Activated CD8-positive, alpha-beta memory T cell treated with anti-CD3 and anti-CD28 coated beads for 36 hours (primary cell): Measurements from ENCODE around the gene ABCG1. TPM values are rescaled to one million over a fixed set of nuclear protein-coding genes. Genes with fewer than 3 reads are reported as not detected.

Experiments
- CTCF ChIA-PET: fragments of 350-600 bp; sonication (Branson Sonifier 250); formaldehyde crosslinking; loops from one replicate; lab custom pipeline; 2021; ENCODE audit warnings: antibody characterized with exemption; lab: Charles Lee
- POLR2A ChIA-PET: fragments of 350-600 bp; sonication (Branson Sonifier 250); formaldehyde crosslinking; loops from one replicate; lab custom pipeline; 2021; ENCODE audit warnings: antibody characterized with exemption; lab: Charles Lee
- total RNA-seq, 2 experiments: library from RNA; stranded (reverse); gene quantifications; one replicate each; pipeline ENCODE4 v1.2.3, GENCODE V29; 2021

The ABCG1 gene
- total RNA-seq, 2 experiments from 2014 or later, result 4.4 to 5.4 TPM

GRCh38 chr21:42269386-42269785, 50.4 kb downstream of the ABCG1 start:
- CTCF ChIA-PET, result interaction anchor here (0.8 to 1.3 kb wide), 4 partner anchors 11 to 122 kb away, joined by 3 to 5 read pairs (median 4); no protein-coding TSS in a partner anchor
- POLR2A ChIA-PET, result interaction anchor here (0.7 kb wide), 1 partner anchor 10 kb away, joined by 4 read pairs; no protein-coding TSS in a partner anchor

GRCh38 chr21:42271065-42271464, 52.1 kb downstream of the ABCG1 start:
- POLR2A ChIA-PET, result no interaction called here

GRCh38 chr21:42272109-42272962, 53.4 kb downstream of the ABCG1 start:
- ChIA-PET CTCF (interaction anchor here (0.6 kb wide), 1 partner anchor 37 kb away, joined by 3 read pairs; no protein-coding TSS in a partner anchor), POLR2A (no interaction called here)

More at GRCh38 chr21:42271065-42271464, 52.1 kb downstream of the ABCG1 start:
- CTCF ChIA-PET, result no interaction called here

GRCh38 chr21:42272984-42273600, 54.2 kb downstream of the ABCG1 start:
- ChIA-PET POLR2A (no interaction called here), CTCF (no interaction called here)

- ChIA-PET POLR2A (no interaction called here), CTCF (no interaction called here)
These were observed 57.1 kb downstream of the ABCG1 start for GRCh38 chr21:42276076-42276475.

- ChIA-PET POLR2A (no interaction called here), CTCF (interaction anchor here (1.4 kb wide), 1 partner anchor 131 kb away, joined by 3 read pairs; no protein-coding TSS in a partner anchor)
These were observed 57.7 kb downstream of the ABCG1 start for GRCh38 chr21:42276526-42277154.

- CTCF ChIA-PET, result interaction anchor here (1.4 kb wide), 1 partner anchor 132 kb away, joined by 3 read pairs; no protein-coding TSS in a partner anchor
- POLR2A ChIA-PET, result no interaction called here
These were observed 58.7 kb downstream of the ABCG1 start for GRCh38 chr21:42277593-42277992.

GRCh38 chr21:42278451-42279149, 59.7 kb downstream of the ABCG1 start:
- ChIA-PET POLR2A (no interaction called here), CTCF (interaction anchor here (1.0 to 1.5 kb wide), 3 partner anchors 20 to 172 kb away, joined by 3 to 5 read pairs (median 3); no protein-coding TSS in a partner anchor)

- ChIA-PET POLR2A (interaction anchor here (0.5 kb wide), 1 partner anchor 10 kb away, joined by 4 read pairs; no protein-coding TSS in a partner anchor), CTCF (interaction anchor here (1.0 to 1.6 kb wide), 4 partner anchors 21 to 171 kb away, joined by 3 to 5 read pairs (median 4); no protein-coding TSS in a partner anchor)
These were observed 60.5 kb downstream of the ABCG1 start for GRCh38 chr21:42279341-42279871.

- ChIA-PET CTCF (interaction anchor here (1.1 to 1.6 kb wide), 3 partner anchors 114 to 170 kb away, joined by 3 to 5 read pairs (median 4); no protein-coding TSS in a partner anchor), POLR2A (interaction anchor here (0.5 kb wide), 1 partner anchor 10 kb away, joined by 4 read pairs; no protein-coding TSS in a partner anchor)
These were observed 60.9 kb downstream of the ABCG1 start for GRCh38 chr21:42279888-42280287.

- POLR2A ChIA-PET, result no interaction called here
- CTCF ChIA-PET, result interaction anchor here (1.5 to 1.6 kb wide), 2 partner anchors 135 to 170 kb away, joined by 4 to 5 read pairs; no protein-coding TSS in a partner anchor
These were observed 61.6 kb downstream of the ABCG1 start for GRCh38 chr21:42280356-42281180.

GRCh38 chr21:42281181-42281680, 62.3 kb downstream of the ABCG1 start:
- CTCF ChIA-PET, result no interaction called here

GRCh38 chr21:42282021-42282420, 63.1 kb downstream of the ABCG1 start:
- POLR2A ChIA-PET, result no interaction called here
- CTCF ChIA-PET, result no interaction called here

More at GRCh38 chr21:42281181-42281680, 62.3 kb downstream of the ABCG1 start:
- POLR2A ChIA-PET, result no interaction called here

GRCh38 chr21:42282715-42283114, 63.8 kb downstream of the ABCG1 start:
- ChIA-PET POLR2A (no interaction called here), CTCF (no interaction called here)

GRCh38 chr21:42285569-42286245, 66.8 kb downstream of the ABCG1 start:
- ChIA-PET CTCF (interaction anchor here (0.8 kb wide), 1 partner anchor 118 kb away, joined by 3 read pairs; no protein-coding TSS in a partner anchor), POLR2A (no interaction called here)

- POLR2A ChIA-PET, result no interaction called here
- CTCF ChIA-PET, result no interaction called here
These were observed 67.5 kb downstream of the ABCG1 start for GRCh38 chr21:42286416-42286815.
